SK-N-MC (cell line): ENCODE data around the gene MBD2.
"Not testable (repeated sequence)": the region's sequence is repeated elsewhere in the genome, so short reads cannot be mapped to it uniquely, and the experiment has no call there.

Experiments
- EZH2 ChIP-seq: fragments of 200-600 bp; sonication (generic); IDR thresholded peaks from one replicate; pipeline ENCODE4 v1.6.1; 2017; ENCODE audit warnings: antibody characterized with exemption
- FOXP2 ChIP-seq: optimal IDR thresholded peaks from 2 replicates; pipeline ENCODE3; 2011; ENCODE audit warnings: mild to moderate bottlenecking, moderate library complexity; ENCODE audit not compliant: insufficient read depth; ENCODE audit errors: extremely low read length, control extremely low read depth
- POLR2AphosphoS5 ChIP-seq: IDR thresholded peaks from 2 replicates; pipeline ENCODE4 v1.6.1; 2012; ENCODE audit warnings: mild to moderate bottlenecking, low read depth, low read length, borderline replicate concordance

GRCh38 chr18:54257818-54258217, 33.3 kb upstream of the MBD2 start:
- TF ChIP-seq POLR2AphosphoS5, EZH2, FOXP2: not testable (repeated sequence)
